SK-N-MC (cell line): ENCODE measurements around the gene RNF123.

Experiments used
- EZH2 ChIP-seq: fragments of 200-600 bp; sonication (generic); IDR thresholded peaks from one replicate; pipeline ENCODE4 v1.6.1; 2017; ENCODE audit warnings: antibody characterized with exemption
- POLR2AphosphoS5 ChIP-seq: IDR thresholded peaks from 2 replicates; pipeline ENCODE4 v1.6.1; 2012; ENCODE audit warnings: mild to moderate bottlenecking, low read depth, low read length, borderline replicate concordance

- TF ChIP-seq POLR2AphosphoS5 (no peak), EZH2 (no peak)
Measured at GRCh38 chr3:49662021-49662420, 27.3 kb upstream of the RNF123 start.
